GM12891 (cell line): ENCODE measurements around the gene C1orf50.

Source experiments
- POLR2A ChIP-seq: IDR thresholded peaks from 2 replicates; pipeline ENCODE4 v1.6.1; 2011; ENCODE audit warnings: low read depth, low read length, control low read depth
- POLR2AphosphoS5 ChIP-seq: IDR thresholded peaks from 2 replicates; pipeline ENCODE4 v1.6.1; 2011; ENCODE audit warnings: low read depth, low read length, control low read depth
- POU2F2 ChIP-seq: IDR thresholded peaks from 2 replicates; pipeline ENCODE4 v1.6.1; 2011; ENCODE audit warnings: low read depth, mild to moderate bottlenecking, control low read depth, low read length, moderate library complexity

DNA sequence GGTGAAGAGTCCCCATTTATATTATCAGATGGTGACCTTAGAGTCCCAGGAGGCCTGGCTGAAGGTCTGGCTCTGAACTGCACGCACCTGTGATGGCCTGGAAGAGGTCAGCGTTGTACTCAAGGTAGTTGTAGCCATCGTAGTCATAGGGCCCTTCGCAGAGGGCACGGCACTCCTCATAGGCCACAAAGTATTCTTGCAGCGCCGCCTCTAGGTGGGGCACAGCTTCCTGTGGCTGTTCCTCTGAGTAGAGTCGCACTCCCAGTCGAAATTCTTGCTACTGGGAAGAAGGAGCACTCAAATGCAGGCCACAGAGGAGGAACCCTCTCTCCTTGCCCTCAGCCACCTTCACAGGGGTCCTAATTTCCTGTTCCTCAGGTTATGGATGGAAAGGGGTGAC is 7.9 kb upstream of the C1orf50 start:
- no peak for TF ChIP-seq POLR2A
- no peak for TF ChIP-seq POLR2AphosphoS5
- TF ChIP-seq POU2F2 = no peak
